HG03159 (cell line): ENCODE data around the gene RIOX2.
A peak's percentile ranks its signal among the peaks of the same experiment; 100 is the strongest.

Source experiments
- ATAC-seq: cut with Tn5 transposase; IDR thresholded peaks from one replicate; pipeline ENCODE4 v1.9.1; 2021; ENCODE audit warnings: mild to moderate bottlenecking, moderate library complexity; ENCODE audit not compliant: unreplicated experiment

RIOX2 gene

GRCh38 chr3:97956051-97956450, 16.2 kb downstream of the RIOX2 start:
- no peak for ATAC-seq

GRCh38 chr3:97954228-97954827, 17.9 kb downstream of the RIOX2 start:
- ATAC-seq = peak; percentile 68

GRCh38 chr3:97952872-97953271, 19.4 kb downstream of the RIOX2 start:
- ATAC-seq = no peak

- no peak for ATAC-seq
These were observed 20.0 kb downstream of the RIOX2 start for GRCh38 chr3:97952280-97952679.

- no peak for ATAC-seq
These were observed 21.9 kb downstream of the RIOX2 start for GRCh38 chr3:97950360-97950759.

GRCh38 chr3:97949743-97950142, 22.5 kb downstream of the RIOX2 start:
- ATAC-seq = no peak

- ATAC-seq = no peak
These were observed 23.1 kb downstream of the RIOX2 start for GRCh38 chr3:97949110-97949485.

GRCh38 chr3:97948351-97949109, 23.7 kb downstream of the RIOX2 start:
- ATAC-seq = no peak

GRCh38 chr3:97942801-97943546, 29.3 kb downstream of the RIOX2 start:
- no peak for ATAC-seq

- no peak for ATAC-seq
These were observed 32.2 kb downstream of the RIOX2 start for GRCh38 chr3:97940034-97940433.

- no peak for ATAC-seq
These were observed 32.8 kb downstream of the RIOX2 start for GRCh38 chr3:97939401-97939800.

- no peak for ATAC-seq
These were observed 33.8 kb downstream of the RIOX2 start for GRCh38 chr3:97938444-97938843.

- ATAC-seq = no peak
These were observed 35.0 kb downstream of the RIOX2 start for GRCh38 chr3:97937205-97937604.

GRCh38 chr3:97935842-97936241, 36.4 kb downstream of the RIOX2 start:
- no peak for ATAC-seq

GRCh38 chr3:97934980-97935695, 37.1 kb downstream of the RIOX2 start:
- no peak for ATAC-seq

GRCh38 chr3:97932387-97932801, 39.8 kb downstream of the RIOX2 start:
- ATAC-seq = no peak

GRCh38 chr3:97931218-97931617, 41.0 kb downstream of the RIOX2 start:
- no peak for ATAC-seq

GRCh38 chr3:97930018-97930417, 42.2 kb downstream of the RIOX2 start:
- no peak for ATAC-seq

- no peak for ATAC-seq
These were observed 43.2 kb downstream of the RIOX2 start for GRCh38 chr3:97928986-97929385.

- no peak for ATAC-seq
These were observed 44.5 kb downstream of the RIOX2 start for GRCh38 chr3:97927704-97928103.

- ATAC-seq = no peak
These were observed 54.3 kb downstream of the RIOX2 start for GRCh38 chr3:97917813-97918536.
